ENCODE data around the gene ASNS. TPM values are rescaled to one million over a fixed set of nuclear protein-coding genes. Genes with fewer than 3 reads are reported as not detected.

ASNS gene
- total and polyA plus RNA-seq, 8 donors = 4.7 to 52.5 (median 24.5) TPM

GRCh38 chr7:97847791-97848190, 24.4 kb downstream of the ASNS start:
- no peak overlapping the region for H3K27ac ChIP-seq
- no peaks in the 10 kb centered on the region for H3K27me3 ChIP-seq
- intact Hi-C loops (cut with DNase I; ENCODE audit: low total_unique reads) = no loop called here
- WGBS, 5 donors = 42 to 65% (median 59%) methylated on average over 5 of the region's 5 CpGs
- no peaks in the 10 kb centered on the region for H3K4me1 ChIP-seq
- no peak for DNase-seq
- H3K36me3 ChIP-seq = peaks cover 0 to 16% (median 15%) of the 10 kb centered on the region in 4 donors
- TF ChIP-seq POLR2A (IDR thresholded peaks at IDR 0.05) (no peak), CTCF (IDR thresholded peaks at IDR 0.05) (no peak), POLR2AphosphoS5 (IDR thresholded peaks at IDR 0.05) (no peak), EP300 (IDR thresholded peaks at IDR 0.05) (no peak)
- no peak overlapping the region for H3K4me3 ChIP-seq
- H3K9me3 ChIP-seq = peaks cover 0 to 7% (median 0%) of the 10 kb centered on the region in 4 donors

- no peak for DNase-seq
- intact Hi-C loops (cut with DNase I; ENCODE audit: low total_unique reads) = no loop called here
- Histone ChIP-seq H3K4me1 (no peaks in the 10 kb centered on the region), H3K36me3 (peaks cover 0 to 8% (median 6%) of the 10 kb centered on the region in 4 donors), H3K9me3 (peaks cover 0 to 8% (median 0%) of the 10 kb centered on the region in 4 donors), H3K4me3 (no peak overlapping the region), H3K27me3 (no peaks in the 10 kb centered on the region), H3K27ac (no peak overlapping the region)
- TF ChIP-seq POLR2A (IDR thresholded peaks at IDR 0.05) (no peak), CTCF (IDR thresholded peaks at IDR 0.05) (no peak), POLR2AphosphoS5 (IDR thresholded peaks at IDR 0.05) (no peak), EP300 (IDR thresholded peaks at IDR 0.05) (no peak)
- WGBS, 5 donors = 51 to 75% (median 58%) methylated on average over 4 of the region's 4 CpGs
These were observed 25.3 kb downstream of the ASNS start for GRCh38 chr7:97846945-97847344.

- Histone ChIP-seq H3K4me1 (no peaks in the 10 kb centered on the region), H3K9me3 (peaks cover 0 to 8% (median 0%) of the 10 kb centered on the region in 4 donors), H3K36me3 (no peaks in the 10 kb centered on the region), H3K27me3 (no peaks in the 10 kb centered on the region), H3K4me3 (no peak overlapping the region), H3K27ac (no peak overlapping the region)
- TF ChIP-seq POLR2AphosphoS5 (IDR thresholded peaks at IDR 0.05) = no peak
- TF ChIP-seq POLR2A (IDR thresholded peaks at IDR 0.05) = no peak
- TF ChIP-seq CTCF (IDR thresholded peaks at IDR 0.05) = peak in 2 of 7 experiments; percentile 18 to 24
- TF ChIP-seq EP300 (IDR thresholded peaks at IDR 0.05) = no peak
- intact Hi-C loops (cut with DNase I; ENCODE audit: low total_unique reads) = no loop called here
- WGBS, 5 donors = 49 to 66% (median 59%) methylated on average over 2 of the region's 2 CpGs
- DNase-seq = peak in 1 of 2 donors; percentile 49
These were observed 26.5 kb downstream of the ASNS start for GRCh38 chr7:97845622-97846203.

- peaks cover 0 to 8% (median 2%) of the 10 kb centered on the region in 3 donors for H3K27me3 ChIP-seq
- no peak overlapping the region for H3K4me3 ChIP-seq
- H3K36me3 ChIP-seq = no peaks in the 10 kb centered on the region
- intact Hi-C loops (cut with DNase I; ENCODE audit: low total_unique reads) = loop anchor here (5.0 kb wide), 1 partner anchor 742 kb away; no protein-coding TSS in a partner anchor
- peaks cover 0 to 8% (median 0%) of the 10 kb centered on the region in 4 donors for H3K9me3 ChIP-seq
- no peaks in the 10 kb centered on the region for H3K4me1 ChIP-seq
- DNase-seq = no peak
- H3K27ac ChIP-seq = no peak overlapping the region
- TF ChIP-seq EP300 (IDR thresholded peaks at IDR 0.05) (no peak), CTCF (IDR thresholded peaks at IDR 0.05) (no peak), POLR2AphosphoS5 (IDR thresholded peaks at IDR 0.05) (no peak), POLR2A (IDR thresholded peaks at IDR 0.05) (no peak)
- WGBS, 5 donors = 70 to 79% (median 78%) methylated on average over 3 of the region's 3 CpGs
These were observed 28.2 kb downstream of the ASNS start for GRCh38 chr7:97844036-97844435.
